HepG2 (cell line): ENCODE measurements around the gene ECM1. TPM values are rescaled to one million over a fixed set of nuclear protein-coding genes. Genes with fewer than 3 reads are reported as not detected.

Source experiments
- BCL6 ChIP-seq: IDR thresholded peaks from 2 replicates; pipeline ENCODE4 v1.6.1; 2016; ENCODE audit warnings: missing genetic modification reagents, missing compliant biosample characterization
- CBX1 ChIP-seq: IDR thresholded peaks from one replicate; pipeline ENCODE4 v1.6.1; 2016; ENCODE audit warnings: antibody characterized with exemption, low read depth
- HNRNPL ChIP-seq: fragments of 200-400 bp; formaldehyde crosslinking; IDR thresholded peaks from 2 replicates; pipeline ENCODE4 v1.6.1; 2017; ENCODE audit warnings: mild to moderate bottlenecking, low read depth, low read length
- NCOR1 ChIP-seq: fragments of 200-600 bp; sonication (generic); IDR thresholded peaks from 2 replicates; pipeline ENCODE4 v1.7.0; 2017; ENCODE audit warnings: antibody characterized with exemption, low read length, borderline replicate concordance
- PHF8 ChIP-seq: sonication (generic); formaldehyde crosslinking; IDR thresholded peaks from 2 replicates; pipeline ENCODE4 v1.5.0; 2020; ENCODE audit warnings: missing genetic modification reagents
- POLR2A ChIP-seq, 2 experiments: IDR thresholded peaks; 2 replicates each; pipeline ENCODE4 v1.6.1; 2011; ENCODE audit warnings: low read depth in 2 of 2, low read length in 2 of 2, mild to moderate bottlenecking in 1 of 2, moderate library complexity in 1 of 2; ENCODE audit not compliant: insufficient read depth in 1 of 2
- RELA ChIP-seq: sonication (generic); formaldehyde crosslinking; IDR thresholded peaks from 2 replicates; pipeline ENCODE4 v1.4.0; 2020; ENCODE audit warnings: missing genetic modification reagents
- RFX5 ChIP-seq: IDR thresholded peaks from 2 replicates; pipeline ENCODE4 v1.6.1; 2011; ENCODE audit warnings: low read depth, low read length, improper control_type of control experiment
- SAP130 ChIP-seq: IDR thresholded peaks from 2 replicates; pipeline ENCODE4 v1.6.1; 2016; ENCODE audit warnings: low read depth
- SIN3A ChIP-seq: IDR thresholded peaks from 2 replicates; pipeline ENCODE4 v1.6.1; 2011; ENCODE audit warnings: low read depth, mild to moderate bottlenecking, control low read depth, low read length, borderline replicate concordance
- SP1 ChIP-seq, 2 experiments: fragments of 450-650 bp in 1 of 2; sonication (generic) in 1 of 2; formaldehyde crosslinking in 1 of 2; IDR thresholded peaks; 2 replicates each; pipeline versions ENCODE4 v1.4.0 to v1.6.1; 2016 to 2020; ENCODE audit warnings: missing genetic modification reagents in 1 of 2
- SRSF4 ChIP-seq: fragments of 200-400 bp; formaldehyde crosslinking; IDR thresholded peaks from one replicate; pipeline ENCODE4 v1.6.1; 2018; ENCODE audit warnings: mild to moderate bottlenecking, low read depth, low read length, moderate library complexity; ENCODE audit not compliant: poor library complexity, severe bottlenecking
- TCF7 ChIP-seq: sonication (generic); IDR thresholded peaks from 2 replicates; pipeline ENCODE4 v1.6.1; 2016; ENCODE audit warnings: antibody characterized with exemption, low read depth
- TGIF2 ChIP-seq: IDR thresholded peaks from 2 replicates; pipeline ENCODE4 v1.6.1; 2016; ENCODE audit warnings: control low read depth, missing compliant biosample characterization
- ZBTB26 ChIP-seq: IDR thresholded peaks from 2 replicates; pipeline ENCODE4 v1.6.1; 2016; ENCODE audit warnings: missing compliant biosample characterization, missing genetic modification reagents, borderline replicate concordance
- ZBTB7B ChIP-seq: sonication (generic); formaldehyde crosslinking; IDR thresholded peaks from 2 replicates; pipeline ENCODE4 v1.4.0; 2020; ENCODE audit warnings: missing genetic modification reagents
- ZFP37 ChIP-seq: sonication (generic); formaldehyde crosslinking; IDR thresholded peaks from 2 replicates; pipeline ENCODE4 v1.4.0; 2020; ENCODE audit warnings: missing genetic modification reagents, borderline replicate concordance
- ZFP90 ChIP-seq: sonication (generic); formaldehyde crosslinking; IDR thresholded peaks from 2 replicates; pipeline ENCODE4 v1.8.0; 2022; ENCODE audit warnings: missing genetic modification reagents, mild to moderate bottlenecking, inconsistent platforms, borderline replicate concordance
- ZNF761 ChIP-seq: sonication (generic); formaldehyde crosslinking; conservative IDR thresholded peaks from 2 replicates; pipeline ENCODE4 v1.4.0; 2020; ENCODE audit warnings: mild to moderate bottlenecking, missing genetic modification reagents
- polyA plus RNA-seq, 8 experiments: library from polyadenylated mRNA; depleted of rRNA in 3 of 8; stranded (reverse) in 7 of 8; unstranded in 1 of 8; fragments of >200 nt; fragmentation: Illumina TruSeq in 4 of 8; extraction: Trizol in 4 of 8; gene quantifications; 2 replicates each; pipeline versions ENCODE4 v1.2.1 to v1.2.3, GENCODE V29; 2011 to 2016; ENCODE audit warnings: low read depth in 4 of 8, missing spikeins in 1 of 8, mixed read lengths in 1 of 8; ENCODE audit not compliant: insufficient read depth in 1 of 8
- total RNA-seq, 5 experiments: library from RNA; depleted of rRNA; stranded (reverse); fragments of >200 nt; fragmentation: Illumina TruSeq; extraction: Trizol; gene quantifications; 2 replicates each; pipeline ENCODE4 v1.2.3, GENCODE V29; 2016; ENCODE audit warnings: low read depth in 1 of 5
- TF ChIP-seq, protein P1 (sequence below): fragments of 450-650 bp; IDR thresholded peaks from 2 replicates; pipeline ENCODE4 v1.6.1; 2016
- TF ChIP-seq, protein P2 (sequence below): sonication (generic); formaldehyde crosslinking; IDR thresholded peaks from 2 replicates; pipeline ENCODE4 v1.8.0; 2022; ENCODE audit warnings: missing genetic modification reagents, low read depth, mild to moderate bottlenecking, borderline replicate concordance
- TF ChIP-seq, protein P3 (sequence below): sonication (generic); formaldehyde crosslinking; IDR thresholded peaks from 2 replicates; pipeline ENCODE4 v1.4.0; 2020; ENCODE audit warnings: mild to moderate bottlenecking, missing genetic modification reagents, borderline replicate concordance
- TF ChIP-seq, protein P4 (sequence below): IDR thresholded peaks from 2 replicates; pipeline ENCODE4 v1.6.1; 2012; ENCODE audit warnings: low read length, improper control_type of control experiment

ECM1 gene
- total and polyA plus RNA-seq, 2 of the 13 experiments (the other 11 are each of a cell fraction or from before 2014, with no cell fraction given), result 0.42 to 1.0 TPM

DNA sequence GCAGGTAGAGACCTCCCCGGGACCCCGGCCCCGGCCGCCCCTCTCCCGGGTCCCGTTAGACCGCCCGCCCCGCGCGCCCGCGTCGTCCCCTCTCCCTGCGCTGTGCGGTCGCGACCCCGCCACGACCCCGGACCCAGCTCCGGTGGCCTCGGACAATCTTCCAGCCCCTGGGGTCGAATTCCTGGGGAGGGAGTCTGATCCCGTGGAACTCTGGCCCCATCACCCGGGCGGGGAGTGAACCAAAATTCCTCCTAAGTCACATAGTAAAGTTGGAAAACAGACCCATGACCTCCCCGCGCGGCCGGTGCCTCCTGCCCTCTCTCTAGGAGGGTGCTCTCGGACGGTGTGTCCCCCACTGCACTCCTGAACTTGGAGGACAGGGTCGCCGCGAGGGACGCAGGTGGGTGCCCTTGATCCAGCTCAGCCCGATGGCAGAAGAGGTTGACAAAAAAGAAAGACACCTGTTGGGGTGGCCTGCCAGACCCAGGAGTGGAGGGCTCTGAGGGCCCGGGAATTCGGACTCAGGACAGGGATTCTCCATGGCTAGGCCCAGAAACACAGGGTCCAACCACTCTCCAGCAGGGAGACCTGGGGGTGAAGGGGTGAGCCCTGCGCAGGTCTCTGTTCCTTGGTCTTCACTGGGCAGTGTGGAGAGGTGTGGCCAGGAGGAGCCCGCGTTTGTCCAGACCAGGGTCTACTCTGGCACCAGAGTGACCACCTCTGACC, 41.8 kb downstream of the ECM1 start (continued):
- TF ChIP-seq SP1 (IDR thresholded peaks at IDR 0.05) (no peak), SP1 (CRISPR knock-in tag; IDR thresholded peaks at IDR 0.05) (no peak), ZFP90 (CRISPR knock-in tag) (no peak), SRSF4 (no peak), NCOR1 (no peak), RELA (CRISPR knock-in tag) (no peak), BCL6 (CRISPR knock-in tag) (peak; percentile 40; the same call in 1 of the 2 replicates), SAP130 (no peak; the same call in 1 of the 2 replicates), ZFP37 (CRISPR knock-in tag) (no peak), TCF7 (no peak), SIN3A (0 out of 2 replicates have a peak, but pooled peaks have one; percentile 5), POLR2A (IDR thresholded peaks at IDR 0.05; ENCODE audit: insufficient read depth in 1 of 2, low read depth in 2 of 2, low read length in 2 of 2) (no peak), TGIF2 (CRISPR knock-in tag) (no peak), HNRNPL (no peak), PHF8 (peak; percentile 15; the same call in 1 of the 2 replicates), RFX5 (no peak), ZBTB7B (CRISPR knock-in tag) (peak; percentile 70), ZBTB26 (CRISPR knock-in tag) (no peak), ZNF761 (CRISPR knock-in tag) (no peak), CBX1 (no peak)
- TF ChIP-seq, protein P1, sequence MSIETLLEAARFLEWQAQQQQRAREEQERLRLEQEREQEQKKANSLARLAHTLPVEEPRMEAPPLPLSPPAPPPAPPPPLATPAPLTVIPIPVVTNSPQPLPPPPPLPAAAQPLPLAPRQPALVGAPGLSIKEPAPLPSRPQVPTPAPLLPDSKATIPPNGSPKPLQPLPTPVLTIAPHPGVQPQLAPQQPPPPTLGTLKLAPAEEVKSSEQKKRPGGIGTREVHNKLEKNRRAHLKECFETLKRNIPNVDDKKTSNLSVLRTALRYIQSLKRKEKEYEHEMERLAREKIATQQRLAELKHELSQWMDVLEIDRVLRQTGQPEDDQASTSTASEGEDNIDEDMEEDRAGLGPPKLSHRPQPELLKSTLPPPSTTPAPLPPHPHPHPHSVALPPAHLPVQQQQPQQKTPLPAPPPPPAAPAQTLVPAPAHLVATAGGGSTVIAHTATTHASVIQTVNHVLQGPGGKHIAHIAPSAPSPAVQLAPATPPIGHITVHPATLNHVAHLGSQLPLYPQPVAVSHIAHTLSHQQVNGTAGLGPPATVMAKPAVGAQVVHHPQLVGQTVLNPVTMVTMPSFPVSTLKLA, result no peak
- TF ChIP-seq, protein P2, sequence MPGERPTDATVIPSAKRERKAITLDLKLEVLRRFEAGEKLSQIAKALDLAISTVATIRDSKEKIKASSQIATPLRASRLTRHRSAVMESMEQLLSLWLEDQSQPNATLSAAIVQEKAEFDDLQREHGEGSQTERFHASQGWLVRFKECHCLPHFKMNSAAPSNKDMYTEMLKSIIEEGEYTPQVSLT, result no peak
- TF ChIP-seq, protein P3, sequence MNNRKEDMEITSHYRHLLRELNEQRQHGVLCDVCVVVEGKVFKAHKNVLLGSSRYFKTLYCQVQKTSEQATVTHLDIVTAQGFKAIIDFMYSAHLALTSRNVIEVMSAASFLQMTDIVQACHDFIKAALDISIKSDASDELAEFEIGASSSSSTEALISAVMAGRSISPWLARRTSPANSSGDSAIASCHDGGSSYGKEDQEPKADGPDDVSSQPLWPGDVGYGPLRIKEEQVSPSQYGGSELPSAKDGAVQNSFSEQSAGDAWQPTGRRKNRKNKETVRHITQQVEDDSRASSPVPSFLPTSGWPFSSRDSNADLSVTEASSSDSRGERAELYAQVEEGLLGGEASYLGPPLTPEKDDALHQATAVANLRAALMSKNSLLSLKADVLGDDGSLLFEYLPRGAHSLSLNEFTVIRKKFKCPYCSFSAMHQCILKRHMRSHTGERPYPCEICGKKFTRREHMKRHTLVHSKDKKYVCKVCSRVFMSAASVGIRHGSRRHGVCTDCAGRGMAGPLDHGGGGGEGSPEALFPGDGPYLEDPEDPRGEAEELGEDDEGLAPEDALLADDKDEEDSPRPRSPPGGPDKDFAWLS (CRISPR knock-in tag), result no peak
- TF ChIP-seq, protein P4, sequence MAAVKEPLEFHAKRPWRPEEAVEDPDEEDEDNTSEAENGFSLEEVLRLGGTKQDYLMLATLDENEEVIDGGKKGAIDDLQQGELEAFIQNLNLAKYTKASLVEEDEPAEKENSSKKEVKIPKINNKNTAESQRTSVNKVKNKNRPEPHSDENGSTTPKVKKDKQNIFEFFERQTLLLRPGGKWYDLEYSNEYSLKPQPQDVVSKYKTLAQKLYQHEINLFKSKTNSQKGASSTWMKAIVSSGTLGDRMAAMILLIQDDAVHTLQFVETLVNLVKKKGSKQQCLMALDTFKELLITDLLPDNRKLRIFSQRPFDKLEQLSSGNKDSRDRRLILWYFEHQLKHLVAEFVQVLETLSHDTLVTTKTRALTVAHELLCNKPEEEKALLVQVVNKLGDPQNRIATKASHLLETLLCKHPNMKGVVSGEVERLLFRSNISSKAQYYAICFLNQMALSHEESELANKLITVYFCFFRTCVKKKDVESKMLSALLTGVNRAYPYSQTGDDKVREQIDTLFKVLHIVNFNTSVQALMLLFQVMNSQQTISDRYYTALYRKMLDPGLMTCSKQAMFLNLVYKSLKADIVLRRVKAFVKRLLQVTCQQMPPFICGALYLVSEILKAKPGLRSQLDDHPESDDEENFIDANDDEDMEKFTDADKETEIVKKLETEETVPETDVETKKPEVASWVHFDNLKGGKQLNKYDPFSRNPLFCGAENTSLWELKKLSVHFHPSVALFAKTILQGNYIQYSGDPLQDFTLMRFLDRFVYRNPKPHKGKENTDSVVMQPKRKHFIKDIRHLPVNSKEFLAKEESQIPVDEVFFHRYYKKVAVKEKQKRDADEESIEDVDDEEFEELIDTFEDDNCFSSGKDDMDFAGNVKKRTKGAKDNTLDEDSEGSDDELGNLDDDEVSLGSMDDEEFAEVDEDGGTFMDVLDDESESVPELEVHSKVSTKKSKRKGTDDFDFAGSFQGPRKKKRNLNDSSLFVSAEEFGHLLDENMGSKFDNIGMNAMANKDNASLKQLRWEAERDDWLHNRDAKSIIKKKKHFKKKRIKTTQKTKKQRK, result no peak
